Right atrium auricular region (tissue), 2 donors: ENCODE data around the gene SCARB1. TPM values are rescaled to one million over a fixed set of nuclear protein-coding genes. Genes with fewer than 3 reads are reported as not detected.

Experiments used
- DNase-seq: peaks from one replicate; pipeline ENCODE4 v3.0.0-alpha.2; 2019; ENCODE audit warnings: low spot score
- H3K27ac ChIP-seq, 2 donors: fragments of 200-600 bp; sonication (generic); 1 replicate in 1 of 2; 2 replicates in 1 of 2; pipeline ENCODE4 v1.5.1; 2016 to 2019
- H3K27me3 ChIP-seq, 2 donors: fragments of 200-600 bp; sonication (generic); one replicate each; pipeline versions ENCODE4 v1.5.1 to v1.6.0; 2017 to 2019
- H3K36me3 ChIP-seq: fragments of 200-600 bp; sonication (generic); one replicate; pipeline ENCODE4 v1.5.1; 2016
- H3K4me1 ChIP-seq, 2 donors: fragments of 200-600 bp; sonication (generic); one replicate each; pipeline versions ENCODE4 v1.5.1 to v1.6.0; 2017 to 2019
- H3K4me3 ChIP-seq, 2 donors: fragments of 200-600 bp; sonication (generic); 1 replicate in 1 of 2; 2 replicates in 1 of 2; pipeline ENCODE4 v1.5.1; 2017 to 2019; ENCODE audit warnings: mild to moderate bottlenecking in 1 of 2, moderate library complexity in 1 of 2
- H3K9me3 ChIP-seq, 2 donors: fragments of 200-600 bp; sonication (generic); one replicate each; pipeline ENCODE4 v1.5.1; 2019
- total RNA-seq, 2 donors: library from RNA; depleted of rRNA; stranded (reverse); fragments of >200 nt; gene quantifications; one replicate each; pipeline ENCODE4 v1.1.0, GENCODE V29; 2016
- TF ChIP-seq, protein P1 (sequence below), 2 donors: fragments of 200-600 bp; sonication (generic); IDR thresholded peaks; one replicate each; pipeline ENCODE4 v1.5.1; 2019; ENCODE audit warnings: antibody characterized with exemption in 2 of 2

The SCARB1 gene
- total RNA-seq, 2 donors from 2014 or later = 14.9 to 22.6 TPM

DNA sequence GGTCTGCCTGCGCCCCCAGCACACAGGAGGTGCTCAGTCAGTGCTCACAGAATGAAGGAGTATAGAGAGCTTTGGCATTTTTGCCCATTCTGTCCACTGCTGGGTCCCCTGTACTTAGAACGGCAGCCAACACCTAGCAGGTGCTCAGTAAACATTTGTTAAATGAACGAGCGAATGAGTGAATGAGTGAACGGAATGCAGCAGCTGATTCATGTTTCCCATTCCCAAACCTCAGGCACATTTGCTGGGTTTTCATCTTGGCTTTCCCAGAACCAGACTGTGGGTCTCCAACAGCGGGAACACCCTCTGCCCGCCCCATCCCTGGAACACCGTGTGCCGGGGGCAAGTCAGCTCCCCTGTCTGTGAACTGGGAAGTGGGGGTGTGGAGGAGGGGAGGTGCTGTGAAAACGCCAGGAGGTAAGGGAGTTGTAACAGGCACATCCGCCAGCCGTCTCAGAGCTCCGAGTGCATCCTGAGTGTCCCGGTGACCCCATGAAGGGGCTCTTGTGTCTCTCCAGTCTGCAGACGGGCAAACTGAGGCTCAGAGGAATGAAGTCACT is 47.3 kb downstream of the SCARB1 start:
- H3K27me3 ChIP-seq = no peaks in the 10 kb centered on the region
- no peaks in the 10 kb centered on the region for H3K4me1 ChIP-seq
- no peaks in the 10 kb centered on the region for H3K9me3 ChIP-seq
- no peak for DNase-seq
- TF ChIP-seq, protein P1, sequence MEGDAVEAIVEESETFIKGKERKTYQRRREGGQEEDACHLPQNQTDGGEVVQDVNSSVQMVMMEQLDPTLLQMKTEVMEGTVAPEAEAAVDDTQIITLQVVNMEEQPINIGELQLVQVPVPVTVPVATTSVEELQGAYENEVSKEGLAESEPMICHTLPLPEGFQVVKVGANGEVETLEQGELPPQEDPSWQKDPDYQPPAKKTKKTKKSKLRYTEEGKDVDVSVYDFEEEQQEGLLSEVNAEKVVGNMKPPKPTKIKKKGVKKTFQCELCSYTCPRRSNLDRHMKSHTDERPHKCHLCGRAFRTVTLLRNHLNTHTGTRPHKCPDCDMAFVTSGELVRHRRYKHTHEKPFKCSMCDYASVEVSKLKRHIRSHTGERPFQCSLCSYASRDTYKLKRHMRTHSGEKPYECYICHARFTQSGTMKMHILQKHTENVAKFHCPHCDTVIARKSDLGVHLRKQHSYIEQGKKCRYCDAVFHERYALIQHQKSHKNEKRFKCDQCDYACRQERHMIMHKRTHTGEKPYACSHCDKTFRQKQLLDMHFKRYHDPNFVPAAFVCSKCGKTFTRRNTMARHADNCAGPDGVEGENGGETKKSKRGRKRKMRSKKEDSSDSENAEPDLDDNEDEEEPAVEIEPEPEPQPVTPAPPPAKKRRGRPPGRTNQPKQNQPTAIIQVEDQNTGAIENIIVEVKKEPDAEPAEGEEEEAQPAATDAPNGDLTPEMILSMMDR (IDR thresholded peaks at IDR 0.05) = no peak
- no peak overlapping the region for H3K4me3 ChIP-seq
- no peak overlapping the region for H3K27ac ChIP-seq
- H3K36me3 ChIP-seq = peaks cover 6% of the 10 kb centered on the region

- no peak for DNase-seq
- Histone ChIP-seq H3K4me1 (no peaks in the 10 kb centered on the region), H3K9me3 (no peaks in the 10 kb centered on the region), H3K27me3 (no peaks in the 10 kb centered on the region), H3K4me3 (no peak overlapping the region), H3K27ac (no peak overlapping the region), H3K36me3 (peaks cover 6% of the 10 kb centered on the region)
- TF ChIP-seq, protein P1 (IDR thresholded peaks at IDR 0.05) = no peak
These were observed 48.7 kb downstream of the SCARB1 start for GRCh38 chr12:124814741-124815613.

GRCh38 chr12:124813782-124814181 is 49.9 kb downstream of the SCARB1 start:
- DNase-seq = no peak
- H3K27ac ChIP-seq = no peak overlapping the region
- H3K36me3 ChIP-seq = peaks cover 6% of the 10 kb centered on the region
- H3K27me3 ChIP-seq = no peaks in the 10 kb centered on the region
- H3K4me1 ChIP-seq = no peaks in the 10 kb centered on the region
- H3K4me3 ChIP-seq = no peak overlapping the region
- TF ChIP-seq, protein P1 (IDR thresholded peaks at IDR 0.05) = no peak
- no peaks in the 10 kb centered on the region for H3K9me3 ChIP-seq

DNA sequence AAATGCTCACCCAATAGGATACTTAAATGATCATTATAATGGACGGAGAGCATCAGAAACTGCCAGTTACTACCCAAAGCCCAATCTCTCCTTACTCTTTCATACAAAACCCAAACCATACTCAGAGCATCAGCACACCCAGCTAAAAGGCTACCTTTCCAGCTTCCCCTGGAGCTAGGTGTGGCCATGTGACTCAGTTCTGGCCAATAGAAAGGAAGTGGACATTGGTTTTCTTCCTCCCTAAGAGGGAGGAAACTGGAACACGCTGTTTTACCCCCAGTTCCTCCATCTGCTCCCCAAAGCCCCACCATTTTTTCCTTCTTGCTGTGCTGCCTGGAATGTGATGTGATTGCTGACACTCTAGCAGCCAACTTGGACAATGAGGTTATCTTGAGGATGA is 50.7 kb downstream of the SCARB1 start:
- Histone ChIP-seq H3K4me3 (no peak overlapping the region), H3K9me3 (no peaks in the 10 kb centered on the region), H3K4me1 (no peaks in the 10 kb centered on the region), H3K27ac (no peak overlapping the region), H3K27me3 (no peaks in the 10 kb centered on the region), H3K36me3 (peaks cover 6% of the 10 kb centered on the region)
- TF ChIP-seq, protein P1 (IDR thresholded peaks at IDR 0.05) = no peak
- DNase-seq = no peak

DNA sequence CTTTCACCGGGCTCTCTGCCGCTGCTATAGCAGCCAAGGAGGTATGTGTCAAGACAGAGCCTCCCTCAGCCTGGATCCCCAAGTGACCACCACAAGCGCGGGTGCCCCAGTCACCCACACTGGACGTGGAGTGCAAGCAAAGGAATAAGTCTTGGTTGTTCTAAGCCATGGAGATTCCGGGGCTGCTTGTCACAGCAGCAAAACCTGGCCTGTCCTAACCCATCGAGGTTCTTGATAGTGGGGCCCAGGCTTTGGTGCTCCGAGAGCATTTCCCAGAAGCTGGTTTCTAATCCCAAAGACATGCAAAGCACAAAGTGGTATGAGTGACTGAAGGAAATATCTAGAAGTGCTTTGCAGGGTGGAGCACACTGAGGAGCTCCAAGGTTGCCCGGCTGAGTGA is 51.3 kb downstream of the SCARB1 start:
- no peaks in the 10 kb centered on the region for H3K27me3 ChIP-seq
- peaks cover 6% of the 10 kb centered on the region for H3K36me3 ChIP-seq
- H3K4me1 ChIP-seq = no peaks in the 10 kb centered on the region
- H3K27ac ChIP-seq = no peak overlapping the region
- no peak overlapping the region for H3K4me3 ChIP-seq
- H3K9me3 ChIP-seq = no peaks in the 10 kb centered on the region
- no peak for DNase-seq
- TF ChIP-seq, protein P1 (IDR thresholded peaks at IDR 0.05) = no peak
